Testis (tissue), 3 donors: ENCODE data around the gene CBX2. TPM values are rescaled to one million over a fixed set of nuclear protein-coding genes. Genes with fewer than 3 reads are reported as not detected.

Experiments
- DNase-seq: peaks from one replicate; pipeline ENCODE4 v3.0.0-alpha.2; 2019
- H3K27ac ChIP-seq, 2 donors: fragments of 200-600 bp; sonication (generic); one replicate each; pipeline ENCODE4 v1.5.1; 2019
- H3K27me3 ChIP-seq: fragments of 200-600 bp; sonication (generic); one replicate; pipeline ENCODE4 v1.5.1; 2019
- H3K36me3 ChIP-seq: fragments of 200-600 bp; sonication (generic); one replicate; pipeline ENCODE4 v1.5.1; 2017; ENCODE audit warnings: low read depth; ENCODE audit errors: missing control alignments
- H3K4me1 ChIP-seq: fragments of 200-600 bp; sonication (generic); one replicate; pipeline ENCODE4 v1.5.1; 2019
- H3K4me3 ChIP-seq, 2 donors: fragments of 200-600 bp; sonication (generic); one replicate each; pipeline ENCODE4 v1.5.1; 2017 to 2019
- H3K9me3 ChIP-seq: fragments of 200-600 bp; sonication (generic); one replicate; pipeline ENCODE4 v1.5.1; 2017
- POLR2A ChIP-seq: fragments of 450-650 bp; IDR thresholded peaks from one replicate; pipeline ENCODE4 v1.6.1; 2017; ENCODE audit warnings: antibody characterized with exemption, mild to moderate bottlenecking, moderate library complexity
- WGBS, 2 donors: methylation state at CpG; one replicate each; pipeline ENCODE4 v1.1.5; 2018; 5-methylcytosine and 5-hydroxymethylcytosine counted together
- intact Hi-C: fragments of 100-400 bp; cut with DNase I; formaldehyde crosslinking; loops from one replicate; pipeline ENCODE4 v1.15.1; 2023; ENCODE audit warnings: low total_unique reads
- polyA plus RNA-seq: library from polyadenylated mRNA; stranded (reverse); fragments of 350-450 nt; fragmentation: Illumina TruSeq; extraction: RNeasy Lipid Tissue Mini Kit (QIAGEN cat#74804); gene quantifications from one replicate; pipeline ENCODE4 v1.2.3, GENCODE V29; 2014; ENCODE audit warnings: low read depth, low replicate concordance; ENCODE audit not compliant: insufficient read depth
- total RNA-seq, 2 donors: library from RNA; depleted of rRNA; stranded (reverse); fragments of >200 nt; gene quantifications; one replicate each; pipeline ENCODE4 v1.2.3, GENCODE V29; 2016
- TF ChIP-seq, protein P1 (sequence below), 3 experiments: fragments of 450-650 bp in 2 of 3; fragments of 200-600 bp in 1 of 3; sonication (generic) in 1 of 3; IDR thresholded peaks; one replicate each; pipeline ENCODE4 v1.5.1; 2016 to 2019; ENCODE audit warnings: antibody characterized with exemption in 3 of 3, mild to moderate bottlenecking in 2 of 3, moderate library complexity in 1 of 3

Gene CBX2
- total and polyA plus RNA-seq, 3 donors from 2014 or later = 19.4 to 30.7 (median 27.1) TPM

DNA sequence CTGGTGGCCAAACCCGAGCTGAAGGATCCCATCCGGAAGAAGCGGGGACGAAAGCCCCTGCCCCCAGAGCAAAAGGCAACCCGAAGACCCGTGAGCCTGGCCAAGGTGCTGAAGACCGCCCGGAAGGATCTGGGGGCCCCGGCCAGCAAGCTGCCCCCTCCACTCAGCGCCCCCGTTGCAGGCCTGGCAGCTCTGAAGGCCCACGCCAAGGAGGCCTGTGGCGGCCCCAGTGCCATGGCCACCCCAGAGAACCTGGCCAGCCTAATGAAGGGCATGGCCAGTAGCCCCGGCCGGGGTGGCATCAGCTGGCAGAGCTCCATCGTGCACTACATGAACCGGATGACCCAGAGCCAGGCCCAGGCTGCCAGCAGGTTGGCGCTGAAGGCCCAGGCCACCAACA, 5.9 kb downstream of the CBX2 start:
- intact Hi-C loops = no loop called here
- H3K4me3 ChIP-seq = no peak overlapping the region
- H3K36me3 ChIP-seq = no peaks in the 10 kb centered on the region
- 90 to 97% methylated on average over 6 to 18 of the region's 18 CpGs for WGBS, 2 donors
- DNase-seq = no peak
- no peaks in the 10 kb centered on the region for H3K9me3 ChIP-seq
- H3K27ac ChIP-seq = no peak overlapping the region
- TF ChIP-seq, protein P1, sequence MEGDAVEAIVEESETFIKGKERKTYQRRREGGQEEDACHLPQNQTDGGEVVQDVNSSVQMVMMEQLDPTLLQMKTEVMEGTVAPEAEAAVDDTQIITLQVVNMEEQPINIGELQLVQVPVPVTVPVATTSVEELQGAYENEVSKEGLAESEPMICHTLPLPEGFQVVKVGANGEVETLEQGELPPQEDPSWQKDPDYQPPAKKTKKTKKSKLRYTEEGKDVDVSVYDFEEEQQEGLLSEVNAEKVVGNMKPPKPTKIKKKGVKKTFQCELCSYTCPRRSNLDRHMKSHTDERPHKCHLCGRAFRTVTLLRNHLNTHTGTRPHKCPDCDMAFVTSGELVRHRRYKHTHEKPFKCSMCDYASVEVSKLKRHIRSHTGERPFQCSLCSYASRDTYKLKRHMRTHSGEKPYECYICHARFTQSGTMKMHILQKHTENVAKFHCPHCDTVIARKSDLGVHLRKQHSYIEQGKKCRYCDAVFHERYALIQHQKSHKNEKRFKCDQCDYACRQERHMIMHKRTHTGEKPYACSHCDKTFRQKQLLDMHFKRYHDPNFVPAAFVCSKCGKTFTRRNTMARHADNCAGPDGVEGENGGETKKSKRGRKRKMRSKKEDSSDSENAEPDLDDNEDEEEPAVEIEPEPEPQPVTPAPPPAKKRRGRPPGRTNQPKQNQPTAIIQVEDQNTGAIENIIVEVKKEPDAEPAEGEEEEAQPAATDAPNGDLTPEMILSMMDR (IDR thresholded peaks at IDR 0.05) = no peak
- no peak for TF ChIP-seq POLR2A
- H3K27me3 ChIP-seq = no peaks in the 10 kb centered on the region
- H3K4me1 ChIP-seq = no peaks in the 10 kb centered on the region

DNA sequence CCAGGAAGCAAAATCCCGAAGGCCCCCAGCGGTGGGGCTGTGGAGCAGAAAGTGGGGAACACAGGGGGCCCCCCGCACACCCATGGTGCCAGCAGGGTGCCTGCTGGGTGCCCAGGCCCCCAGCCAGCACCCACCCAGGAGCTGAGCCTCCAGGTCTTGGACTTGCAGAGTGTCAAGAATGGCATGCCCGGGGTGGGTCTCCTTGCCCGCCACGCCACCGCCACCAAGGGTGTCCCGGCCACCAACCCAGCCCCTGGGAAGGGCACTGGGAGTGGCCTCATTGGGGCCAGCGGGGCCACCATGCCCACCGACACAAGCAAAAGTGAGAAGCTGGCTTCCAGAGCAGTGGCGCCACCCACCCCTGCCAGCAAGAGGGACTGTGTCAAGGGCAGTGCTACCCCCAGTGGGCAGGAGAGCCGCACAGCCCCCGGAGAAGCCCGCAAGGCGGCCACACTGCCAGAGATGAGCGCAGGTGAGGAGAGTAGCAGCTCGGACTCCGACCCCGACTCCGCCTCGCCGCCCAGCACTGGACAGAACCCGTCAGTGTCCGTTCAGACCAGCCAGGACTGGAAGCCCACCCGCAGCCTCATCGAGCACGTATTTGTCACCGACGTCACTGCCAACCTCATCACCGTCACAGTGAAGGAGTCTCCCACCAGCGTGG, 6.5 kb downstream of the CBX2 start:
- no peaks in the 10 kb centered on the region for H3K27me3 ChIP-seq
- WGBS, 2 donors = 91 to 96% methylated on average over 7 to 27 of the region's 31 CpGs
- no peak overlapping the region for H3K4me3 ChIP-seq
- H3K27ac ChIP-seq = no peak overlapping the region
- H3K36me3 ChIP-seq = no peaks in the 10 kb centered on the region
- no peaks in the 10 kb centered on the region for H3K9me3 ChIP-seq
- no peak for DNase-seq
- intact Hi-C loops = no loop called here
- TF ChIP-seq, protein P1 (IDR thresholded peaks at IDR 0.05) = no peak
- TF ChIP-seq POLR2A = no peak
- H3K4me1 ChIP-seq = no peaks in the 10 kb centered on the region

DNA sequence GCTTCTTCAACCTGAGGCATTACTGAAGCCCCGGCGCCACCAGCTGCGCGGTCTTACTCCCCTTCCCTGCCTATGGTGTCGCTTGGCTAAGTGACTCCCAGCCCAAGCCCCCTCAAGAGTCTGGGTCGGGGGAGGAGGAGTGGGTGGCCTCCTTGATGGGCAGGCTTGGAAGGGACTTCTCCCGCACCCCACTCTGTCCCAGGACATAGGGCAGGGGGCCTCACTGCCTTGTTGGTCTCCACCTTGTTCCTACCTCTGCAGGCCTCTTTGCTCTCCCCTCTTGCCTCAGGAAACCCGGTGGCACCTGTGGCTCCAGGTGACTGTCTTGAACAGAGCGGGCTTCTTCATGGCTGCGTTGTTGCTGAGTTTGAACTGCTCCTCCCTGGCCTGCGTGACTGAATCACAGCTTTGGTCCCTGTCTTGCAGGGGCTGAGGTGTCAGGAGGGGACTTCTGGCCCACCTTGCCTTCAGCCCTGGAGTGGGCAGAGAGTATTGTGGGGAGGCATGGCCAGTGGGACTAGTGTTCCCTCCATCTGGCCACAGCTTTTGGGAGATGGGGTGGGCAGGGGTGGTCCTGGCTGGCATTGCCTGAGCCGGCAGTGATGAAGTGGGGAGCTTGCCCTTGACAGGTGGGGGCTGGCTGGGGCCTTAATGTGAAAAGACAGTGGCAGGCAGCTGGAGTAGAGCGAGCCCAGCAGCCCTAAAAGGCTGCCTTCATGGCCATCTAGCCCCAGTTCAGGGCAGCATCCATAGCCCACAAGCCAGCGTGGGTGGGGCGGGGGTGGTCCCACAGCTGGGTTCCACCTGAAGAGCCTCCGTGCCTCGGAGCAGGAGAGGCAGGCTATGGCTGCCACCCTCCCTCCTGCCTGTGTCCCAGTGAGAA, 7.3 kb downstream of the CBX2 start:
- Histone ChIP-seq H3K27ac (no peak overlapping the region), H3K36me3 (no peaks in the 10 kb centered on the region), H3K27me3 (no peaks in the 10 kb centered on the region), H3K4me1 (peaks cover 3% of the 10 kb centered on the region), H3K9me3 (no peaks in the 10 kb centered on the region), H3K4me3 (no peak overlapping the region)
- intact Hi-C loops = no loop called here
- no peak for DNase-seq
- TF ChIP-seq, protein P1 (IDR thresholded peaks at IDR 0.05) = no peak
- no peak for TF ChIP-seq POLR2A
- 92 to 94% methylated on average over 17 of the region's 17 CpGs for WGBS, 2 donors

DNA sequence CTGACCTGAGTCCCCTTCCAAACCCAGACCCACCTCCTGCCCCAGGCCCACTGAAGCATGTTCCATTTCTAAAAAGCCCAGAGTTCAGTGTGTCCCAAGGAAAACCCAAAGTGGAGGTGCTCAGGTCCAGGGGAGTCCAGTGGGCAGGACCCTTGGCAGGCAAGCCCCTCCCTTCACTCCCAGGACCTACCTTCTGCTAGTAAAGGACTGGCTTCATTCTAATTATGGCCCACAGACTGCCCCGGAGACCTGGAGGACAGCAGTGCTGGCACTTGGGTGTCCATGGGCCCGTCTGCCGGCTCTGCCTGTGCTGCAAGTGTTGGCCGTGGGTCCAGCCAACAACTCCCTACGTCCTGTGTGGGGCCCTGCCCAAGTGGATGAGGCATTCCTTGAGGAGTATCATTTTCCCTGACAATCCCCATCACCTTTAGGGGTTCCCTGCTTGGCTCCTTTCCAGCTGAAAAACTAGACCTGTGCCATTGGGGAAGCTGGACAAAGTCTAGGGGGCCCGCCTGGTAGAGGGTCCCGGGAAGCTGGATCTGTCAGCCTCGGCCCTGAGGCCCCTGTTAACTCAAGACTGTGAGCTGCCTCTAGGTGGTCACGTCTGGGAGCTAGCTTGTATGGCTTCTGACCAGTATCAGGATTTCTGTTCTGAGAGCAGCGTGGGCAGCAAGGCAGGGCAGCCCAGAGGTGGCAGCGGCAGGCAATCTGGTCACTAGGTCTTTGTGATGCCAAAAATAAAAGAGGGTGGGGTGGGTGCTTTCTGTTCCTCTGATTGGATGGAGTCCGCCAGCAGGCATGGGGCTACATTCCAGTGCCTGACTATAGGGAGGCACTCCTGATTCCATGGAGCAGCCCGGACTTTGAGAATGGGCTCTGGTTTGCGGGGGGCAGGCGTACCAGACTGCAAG, 8.2 kb downstream of the CBX2 start:
- no peak overlapping the region for H3K4me3 ChIP-seq
- no peaks in the 10 kb centered on the region for H3K36me3 ChIP-seq
- H3K9me3 ChIP-seq = no peaks in the 10 kb centered on the region
- 93 to 96% methylated on average over 3 to 15 of the region's 15 CpGs for WGBS, 2 donors
- H3K27me3 ChIP-seq = no peaks in the 10 kb centered on the region
- no peak overlapping the region for H3K27ac ChIP-seq
- H3K4me1 ChIP-seq = peaks cover 4% of the 10 kb centered on the region
- intact Hi-C loops = no loop called here
- TF ChIP-seq, protein P1 (IDR thresholded peaks at IDR 0.05) = no peak
- no peak for TF ChIP-seq POLR2A
- DNase-seq = no peak
